ENCODE data around the gene VIPR2.
"Not testable (repeated sequence)": the region's sequence is repeated elsewhere in the genome, so short reads cannot be mapped to it uniquely, and the experiment has no call there.

VIPR2 gene

DNA sequence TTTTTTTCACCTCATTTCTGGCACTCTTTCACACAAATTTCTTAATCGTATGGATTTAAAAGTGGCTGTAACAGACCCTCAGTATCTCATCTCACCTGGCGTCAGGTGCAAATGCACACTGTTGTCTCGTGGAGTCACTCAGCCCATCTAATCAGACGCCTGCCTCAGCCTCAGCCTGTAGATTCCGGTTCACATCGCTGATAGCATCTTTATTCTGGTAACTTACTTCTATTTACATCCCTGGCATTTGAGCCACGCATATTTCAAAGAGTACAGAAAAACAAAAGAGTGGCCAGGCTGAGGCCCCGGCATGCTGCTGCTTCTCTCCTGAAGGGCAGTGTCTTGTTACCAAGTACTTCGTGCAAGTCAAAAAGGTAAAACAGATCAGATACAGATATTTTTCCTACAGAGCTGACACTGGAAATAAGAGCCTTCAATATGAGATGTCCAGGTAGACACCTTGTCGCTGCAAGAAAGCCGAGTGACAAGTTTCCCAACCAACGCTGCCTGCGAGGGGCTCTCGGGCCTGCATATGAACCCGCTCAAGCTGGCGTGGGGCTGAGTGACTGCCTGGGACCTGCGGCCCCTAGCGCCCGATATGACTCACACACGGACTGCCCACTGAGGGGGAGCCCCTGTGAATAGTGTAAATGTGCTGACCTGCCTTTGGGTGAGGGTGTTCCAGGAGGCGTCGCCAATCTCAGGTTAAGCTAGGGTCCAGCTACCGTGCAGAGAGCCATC, 4.3 kb downstream of the VIPR2 start:
- no peak for DNase-seq

DNA sequence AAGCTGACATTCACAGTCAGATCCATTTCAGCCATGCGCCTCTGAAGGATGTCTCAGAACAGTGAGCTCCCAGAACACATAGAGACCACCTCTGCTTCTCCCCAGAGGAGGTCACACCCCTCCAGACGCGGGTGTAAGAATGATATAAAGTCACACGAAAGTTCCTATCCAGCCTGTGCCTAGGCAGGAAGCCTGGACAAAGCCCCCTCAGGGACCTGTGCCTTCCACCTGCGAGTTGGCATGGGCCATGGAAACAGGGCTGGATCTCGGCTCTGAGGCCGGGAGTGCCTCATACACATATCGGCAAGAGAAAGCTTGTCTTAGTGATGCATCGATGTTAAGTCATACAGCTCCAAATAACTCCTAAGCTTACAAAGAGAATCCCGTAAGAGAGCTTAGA, 5.0 kb downstream of the VIPR2 start:
- DNase-seq, result no peak

DNA sequence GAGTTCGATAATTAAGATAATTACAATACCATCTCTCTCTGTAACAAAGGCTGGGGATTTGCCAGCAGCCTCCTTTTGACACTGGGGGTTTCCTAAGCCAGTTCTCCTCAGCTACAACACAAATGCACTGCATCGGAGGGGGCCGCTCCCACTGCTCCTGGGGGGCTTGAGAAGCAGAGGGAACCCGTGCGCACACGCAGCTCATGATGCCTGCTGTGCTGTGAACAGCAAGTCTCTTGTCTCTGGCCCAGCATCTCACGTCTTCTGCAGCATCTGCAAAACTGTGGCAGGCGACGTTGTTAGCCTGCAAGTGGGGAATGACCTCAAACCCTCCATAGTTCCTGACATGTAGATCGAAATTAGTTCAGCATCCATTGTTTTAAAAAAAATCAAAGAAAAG, 5.5 kb downstream of the VIPR2 start:
- DNase-seq, result no peak

DNA sequence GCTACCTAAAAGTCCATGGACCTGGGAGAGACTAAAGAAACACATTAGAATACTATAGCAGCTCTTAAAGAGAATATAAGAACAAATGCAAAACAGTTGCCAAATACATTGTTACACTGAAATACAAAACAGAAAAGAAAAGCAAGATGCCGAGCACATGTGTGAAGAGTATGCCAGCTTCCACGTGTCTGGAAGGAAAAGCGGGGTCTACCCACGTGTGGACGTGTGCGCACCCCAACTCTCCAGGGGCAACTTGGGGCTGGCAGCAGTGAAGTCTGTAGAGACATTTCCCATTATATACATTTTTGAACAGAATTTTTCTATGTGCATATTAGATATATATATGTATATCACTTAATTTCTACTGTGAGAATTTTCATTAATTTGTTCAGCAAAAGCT, 6.2 kb downstream of the VIPR2 start:
- DNase-seq, result no peak

DNA sequence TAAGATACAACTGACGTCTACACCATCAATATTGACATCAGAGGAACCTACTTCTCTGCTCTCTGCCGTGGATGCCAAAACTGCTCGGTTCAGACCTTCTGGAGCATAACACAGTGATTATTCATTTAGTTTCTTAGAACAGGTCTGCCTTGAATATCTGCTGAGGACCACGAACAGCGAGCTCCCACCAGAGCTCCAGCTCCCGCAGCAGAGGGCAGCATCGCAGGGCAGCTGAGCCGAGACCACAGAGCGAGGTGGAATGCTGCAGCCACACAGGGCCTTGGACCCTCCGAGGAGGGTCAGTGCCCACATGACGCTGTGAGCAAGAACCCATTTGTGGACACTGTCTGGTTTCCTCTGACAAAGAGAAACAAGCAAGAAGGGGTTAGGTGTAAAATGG, 6.8 kb downstream of the VIPR2 start:
- no peak for DNase-seq

DNA sequence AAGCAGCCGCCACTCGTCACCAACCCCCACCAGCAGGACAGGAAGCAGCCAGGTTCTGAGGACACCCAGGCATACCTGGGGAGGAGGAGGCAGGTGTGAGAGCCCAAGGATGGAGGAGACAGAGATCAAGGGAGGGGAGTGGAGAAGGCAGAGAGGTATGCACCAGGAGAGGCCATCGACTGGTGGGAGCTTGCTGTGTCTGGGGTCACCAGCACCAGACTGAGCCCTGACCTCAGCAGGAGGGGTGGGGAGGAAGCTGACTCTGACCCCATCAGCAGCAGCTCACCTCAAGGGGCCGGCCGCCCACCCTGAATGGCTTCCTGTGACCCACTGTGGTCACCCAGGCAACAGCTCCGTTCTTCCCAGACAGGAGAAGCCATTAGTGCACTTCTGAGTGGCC, 7.8 kb downstream of the VIPR2 start:
- DNase-seq, result no peak

DNA sequence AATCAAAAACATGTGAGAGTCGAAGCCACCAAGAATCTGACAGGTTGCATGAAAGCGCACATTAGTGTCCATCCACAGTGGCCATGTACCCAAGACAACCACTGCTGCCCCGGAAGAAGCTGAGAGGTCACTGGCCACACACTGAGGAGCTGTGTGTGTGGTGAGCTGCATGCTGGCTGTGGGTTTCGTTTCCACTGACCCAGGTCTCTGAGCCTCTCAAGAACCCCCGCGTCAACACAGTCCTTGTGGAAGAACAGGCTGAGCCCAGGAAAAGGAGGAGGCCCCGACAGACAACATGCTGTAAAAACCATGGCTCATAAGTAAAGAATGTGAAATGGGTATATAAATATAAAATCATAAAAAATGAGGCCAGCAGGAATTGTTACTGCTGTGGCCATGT, 8.2 kb downstream of the VIPR2 start:
- no peak for DNase-seq

DNA sequence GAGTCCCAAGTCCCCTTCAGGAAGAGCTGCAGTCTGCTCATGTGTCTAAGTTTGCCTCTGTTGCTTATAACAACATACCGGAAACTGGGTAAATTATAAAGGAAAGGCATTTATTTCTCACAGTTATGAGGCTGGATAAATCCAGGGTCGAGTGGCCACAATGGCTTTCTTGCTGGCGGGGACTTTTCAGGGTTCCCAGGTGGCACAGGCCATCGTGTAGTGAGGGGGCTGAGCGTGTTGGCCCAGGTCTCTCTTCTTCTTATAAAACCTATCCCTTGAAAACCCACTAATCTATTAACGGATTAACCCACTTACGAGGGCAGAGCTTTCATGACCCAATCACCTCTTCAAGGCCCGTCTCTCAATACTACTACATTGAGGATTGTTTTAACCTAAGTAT, 8.7 kb downstream of the VIPR2 start:
- no peak for DNase-seq

- DNase-seq, result not testable (repeated sequence)
Measured at GRCh38 chr7:159132670-159133443, 11.8 kb downstream of the VIPR2 start.

GRCh38 chr7:159130820-159131219, 13.8 kb downstream of the VIPR2 start:
- DNase-seq, result no peak

DNA sequence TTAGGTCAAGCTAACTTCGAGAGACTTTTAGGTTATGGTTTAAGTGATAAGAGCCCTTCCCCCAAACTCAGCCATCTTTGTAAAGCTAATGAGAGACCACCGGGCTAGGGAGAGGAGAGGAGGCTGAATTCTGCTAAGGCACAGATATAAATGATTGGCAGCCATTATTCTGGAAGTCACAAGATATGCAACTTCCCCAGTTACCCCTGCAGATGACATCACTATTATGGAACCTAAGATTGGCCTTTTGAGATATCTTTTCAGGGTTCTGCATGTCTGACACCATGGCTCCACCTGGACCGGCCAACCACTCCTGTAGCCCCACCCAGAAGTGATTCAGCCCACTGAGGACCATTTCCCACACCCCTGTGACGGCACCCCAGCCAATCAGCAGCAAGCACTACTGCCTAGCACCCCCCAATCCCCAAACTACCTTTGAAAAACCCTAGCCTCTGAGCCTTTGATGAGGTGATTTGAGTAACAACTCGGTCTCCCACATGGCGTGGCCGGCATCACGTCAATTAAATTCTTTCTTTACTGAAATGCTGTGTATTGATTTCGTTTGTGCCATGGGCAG, 14.4 kb downstream of the VIPR2 start:
- DNase-seq, result no peak

GRCh38 chr7:159128767-159129166, 15.9 kb downstream of the VIPR2 start:
- DNase-seq, result no peak

DNA sequence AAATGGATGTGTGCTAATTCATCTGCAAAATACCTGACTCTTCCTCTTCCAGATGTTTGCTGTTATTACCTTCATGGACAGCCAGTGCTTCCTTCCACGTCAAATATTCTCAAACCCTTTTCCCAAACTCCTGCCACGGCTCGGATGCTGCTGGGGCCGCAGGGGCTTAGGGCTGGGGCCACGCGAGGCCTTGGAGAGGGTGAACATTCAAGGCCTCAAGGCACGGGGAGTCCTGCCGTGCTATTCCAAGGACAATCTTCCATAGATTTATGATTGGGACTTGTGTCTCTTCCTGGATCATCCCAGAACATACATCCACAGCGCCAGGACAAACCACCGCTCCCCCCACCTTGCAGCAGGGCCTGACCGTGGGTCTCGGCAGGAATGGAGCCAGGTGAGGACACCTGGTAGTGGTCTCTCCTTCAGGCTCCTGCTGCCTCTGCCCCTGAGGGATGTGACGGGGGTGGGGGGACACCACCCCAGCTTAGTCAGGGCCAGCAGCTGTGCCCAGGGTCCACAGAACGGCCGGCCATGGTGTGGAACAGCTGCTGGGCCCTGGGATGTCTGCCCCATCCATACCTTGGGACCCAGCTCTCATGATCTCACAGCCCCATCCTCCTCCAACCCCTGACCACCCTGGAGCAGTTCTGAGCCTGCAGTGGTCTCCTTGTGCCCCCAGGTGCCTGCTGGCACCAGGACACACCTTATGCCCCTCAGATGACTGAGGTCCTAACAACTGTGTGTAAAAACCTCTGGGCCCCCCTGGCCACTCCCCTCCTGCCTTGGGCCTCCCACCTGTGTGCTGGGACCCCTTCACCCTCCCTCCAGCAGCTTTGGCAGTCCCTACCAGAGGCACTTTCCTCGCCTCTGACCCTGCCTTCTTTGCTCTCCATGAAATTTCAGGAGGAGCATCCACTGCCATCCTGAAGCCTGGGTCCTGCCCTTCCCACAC, 16.7 kb downstream of the VIPR2 start:
- DNase-seq, result no peak

DNA sequence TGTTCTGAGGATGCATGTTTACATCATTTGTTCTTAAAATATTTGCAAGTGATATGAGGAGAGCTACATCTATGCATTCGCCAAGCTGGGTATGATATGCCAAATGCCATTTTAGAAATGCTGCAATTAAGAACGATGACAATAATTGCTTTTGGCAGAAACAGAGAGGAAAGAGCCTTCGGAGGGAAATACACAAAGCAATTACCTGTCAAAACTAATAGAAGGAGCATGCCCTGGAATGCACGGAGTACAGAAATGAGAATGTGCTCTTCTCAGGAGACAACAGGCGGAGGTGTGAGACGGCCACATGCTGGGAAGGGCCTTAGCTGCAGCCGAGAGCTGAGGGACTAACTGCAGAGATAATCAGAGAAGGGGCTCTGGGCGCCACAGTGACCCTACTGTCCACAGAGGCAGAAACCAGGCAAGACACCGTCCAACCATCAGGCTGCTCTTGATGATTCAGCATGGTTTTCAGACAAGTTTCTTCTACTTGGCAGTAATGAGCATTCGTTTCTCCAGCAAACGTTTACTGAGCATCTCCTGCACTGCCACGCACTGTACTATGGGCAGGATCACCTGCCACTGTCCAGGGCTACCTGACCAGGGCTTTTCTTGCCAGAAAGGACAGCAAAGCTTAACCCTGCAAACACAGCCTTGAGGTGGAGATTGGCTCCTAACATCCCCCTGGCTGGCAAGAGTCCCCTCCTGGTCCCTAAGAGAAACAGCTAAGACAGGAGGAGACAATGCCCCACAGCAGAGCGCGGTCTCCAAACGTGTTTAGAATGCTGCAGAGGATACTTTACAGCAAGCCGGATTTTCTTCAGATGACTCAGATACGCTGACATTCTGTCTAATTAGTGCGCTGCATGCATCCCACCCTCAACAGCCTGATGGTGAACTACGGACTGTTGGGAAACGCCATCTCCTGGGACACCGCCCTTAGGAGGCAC, 18.1 kb downstream of the VIPR2 start:
- no peak for DNase-seq

GRCh38 chr7:159125955-159126270, 18.8 kb downstream of the VIPR2 start:
- DNase-seq, result no peak

DNA sequence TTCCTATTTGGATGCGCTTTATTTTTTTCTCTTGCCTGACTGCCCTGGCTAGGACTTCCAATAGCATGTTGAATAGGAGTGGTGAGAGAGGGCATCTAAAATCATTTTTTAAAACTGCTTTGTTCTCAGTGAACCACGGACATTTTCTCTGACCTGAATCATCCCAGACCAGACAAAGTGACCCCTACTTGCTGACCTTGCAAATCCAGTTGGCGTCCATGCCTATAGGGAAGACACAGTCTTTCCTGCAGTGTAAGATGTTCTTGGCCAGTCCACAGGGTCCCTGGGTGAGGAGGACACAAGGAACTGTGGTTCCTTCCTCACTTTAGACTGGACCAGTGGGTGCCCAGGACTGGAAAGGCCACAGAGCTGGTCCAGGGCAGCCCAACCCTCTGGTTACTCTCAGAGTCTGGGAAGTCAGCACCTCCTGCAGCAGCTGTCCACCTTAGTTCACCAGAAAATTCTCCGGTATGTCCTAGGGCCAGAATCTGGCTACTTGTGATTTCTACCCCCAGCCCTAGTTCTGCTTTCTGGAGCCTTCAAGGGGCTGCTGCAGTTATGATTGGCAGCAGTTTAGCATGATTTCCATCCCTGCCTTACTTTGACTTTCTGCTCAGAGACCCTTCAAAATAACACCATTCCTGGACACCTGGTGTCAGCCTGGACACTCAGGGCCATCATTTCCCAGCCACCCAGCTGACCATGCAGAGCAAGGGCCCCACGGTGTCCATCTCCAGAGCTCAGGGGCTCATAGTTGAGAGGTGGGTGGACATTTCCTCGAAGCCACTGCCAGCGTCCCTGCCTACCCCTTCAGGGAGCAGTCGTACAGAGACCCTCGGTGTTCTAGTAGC, 19.3 kb downstream of the VIPR2 start:
- DNase-seq, result no peak

GRCh38 chr7:159123793-159124192, 20.9 kb downstream of the VIPR2 start:
- not testable (repeated sequence) for DNase-seq

- DNase-seq, result not testable (repeated sequence)
Measured at GRCh38 chr7:159123294-159123693, 21.4 kb downstream of the VIPR2 start.

- DNase-seq, result no peak
Measured at GRCh38 chr7:159122276-159122675, 22.4 kb downstream of the VIPR2 start.

GRCh38 chr7:159121476-159121875, 23.2 kb downstream of the VIPR2 start:
- no peak for DNase-seq

Data from hypothalamus (tissue), 51 donors.